Stimulated activated CD4-positive, alpha-beta T cell treated with anti-CD3 and anti-CD28 coated beads, Interleukin-2, amount 100 ng/mL, for 24 hours (primary cell): Measurements from ENCODE around the gene LRRN4CL.
A peak's percentile ranks its signal among the peaks of the same experiment; 100 is the strongest.
"Not testable (repeated sequence)": the region's sequence is repeated elsewhere in the genome, so short reads cannot be mapped to it uniquely, and the experiment has no call there.

Source experiments
- DNase-seq, 2 donors: peaks; one replicate each; pipeline ENCODE4 v3.0.0-alpha.2; 2020

The LRRN4CL gene

GRCh38 chr11:62689421-62690183, at the start of gene LRRN4CL:
Gene LRRN4CL (minus strand): TSS chr11:62689530. CDS start chr11:62688508, 1,022 bp downstream.
- no peak for DNase-seq

GRCh38 chr11:62737196-62737595, 47.9 kb upstream of the LRRN4CL start:
- DNase-seq: no peak

- no peak for DNase-seq
Observed at GRCh38 chr11:62732830-62733229, 43.5 kb upstream of the LRRN4CL start.

GRCh38 chr11:62730076-62730475, 40.7 kb upstream of the LRRN4CL start:
- not testable (repeated sequence) for DNase-seq

- peak; percentile 86 to 89 for DNase-seq
Observed at GRCh38 chr11:62728171-62728988, 39.0 kb upstream of the LRRN4CL start, which contains the start of gene TTC9C. Gene TTC9C (plus strand): TSS chr11:62728486. CDS start chr11:62728849, 363 bp downstream.

GRCh38 chr11:62727872-62728170, 38.5 kb upstream of the LRRN4CL start:
- DNase-seq: peak; percentile 76 to 81

- peak; percentile 98 for DNase-seq
Observed at GRCh38 chr11:62727165-62727871, 38.0 kb upstream of the LRRN4CL start, which contains the start of gene HNRNPUL2. Gene HNRNPUL2 (minus strand): TSS chr11:62727457. CDS start chr11:62727156, 301 bp downstream.

GRCh38 chr11:62726915-62727164, 37.5 kb upstream of the LRRN4CL start:
- DNase-seq: no peak

GRCh38 chr11:62726156-62726914, 37.0 kb upstream of the LRRN4CL start:
- DNase-seq: peak; percentile 37 to 42

GRCh38 chr11:62725646-62726045, 36.3 kb upstream of the LRRN4CL start:
- no peak for DNase-seq

GRCh38 chr11:62724171-62724570, 34.8 kb upstream of the LRRN4CL start:
- no peak for DNase-seq

GRCh38 chr11:62721994-62722393, 32.7 kb upstream of the LRRN4CL start:
- DNase-seq: no peak

GRCh38 chr11:62719302-62719978, 30.1 kb upstream of the LRRN4CL start:
- DNase-seq: no peak

GRCh38 chr11:62716816-62717215, 27.5 kb upstream of the LRRN4CL start:
- no peak for DNase-seq

- no peak for DNase-seq
Observed at GRCh38 chr11:62716206-62716605, 26.9 kb upstream of the LRRN4CL start.

- DNase-seq: no peak
Observed at GRCh38 chr11:62715150-62716130, 26.1 kb upstream of the LRRN4CL start.

- DNase-seq: no peak
Observed at GRCh38 chr11:62713343-62713742, 24.0 kb upstream of the LRRN4CL start.

GRCh38 chr11:62712861-62713260, 23.5 kb upstream of the LRRN4CL start:
- DNase-seq: no peak

GRCh38 chr11:62712276-62712812, 23.0 kb upstream of the LRRN4CL start:
- no peak for DNase-seq

- DNase-seq: peak; percentile 21 to 47
Observed at GRCh38 chr11:62710001-62710345, 20.6 kb upstream of the LRRN4CL start.
